Fibroblast of lung (primary cell): ENCODE measurements around the gene MBOAT2. TPM values are rescaled to one million over a fixed set of nuclear protein-coding genes. Genes with fewer than 3 reads are reported as not detected.

Experiments
- DNase-seq, 2 donors: peaks; one replicate each; pipeline versions ENCODE4 v3.0.0 to v3.0.0-alpha.2; 2010; ENCODE audit warnings: low read depth in 2 of 2
- H2AFZ ChIP-seq: 2 replicates; pipeline ENCODE4 v1.5.1; 2012; ENCODE audit warnings: low read length, control low read depth, inconsistent platforms
- H3K27ac ChIP-seq: 2 replicates; pipeline ENCODE4 v1.5.1; 2011; ENCODE audit warnings: low read length, control low read depth; ENCODE audit not compliant: insufficient read depth
- H3K27me3 ChIP-seq: 2 replicates; pipeline ENCODE4 v1.5.1; 2011; ENCODE audit warnings: mild to moderate bottlenecking, low read length; ENCODE audit not compliant: control insufficient read depth, insufficient read depth
- H3K36me3 ChIP-seq: 2 replicates; pipeline ENCODE4 v1.5.1; 2011; ENCODE audit warnings: low read length; ENCODE audit not compliant: control insufficient read depth, insufficient read depth
- H3K4me1 ChIP-seq: 2 replicates; pipeline ENCODE4 v1.5.1; 2011; ENCODE audit warnings: low read length; ENCODE audit not compliant: control insufficient read depth, insufficient read depth; ENCODE audit errors: extremely low read depth
- H3K4me2 ChIP-seq: 2 replicates; pipeline ENCODE4 v1.5.1; 2011; ENCODE audit warnings: low read length, control low read depth; ENCODE audit not compliant: insufficient read depth; ENCODE audit errors: extremely low read depth
- H3K4me3 ChIP-seq, 4 experiments: fragments of 200-600 bp in 1 of 4; sonication (generic) in 1 of 4; replicated peaks in 1 of 4; 2 replicates each; pipeline ENCODE4 v1.5.1; 2011 to 2016; ENCODE audit warnings: low read length in 4 of 4, low read depth in 3 of 4, mild to moderate bottlenecking in 3 of 4, control low read depth in 2 of 4, inconsistent platforms in 1 of 4, mixed read lengths in 1 of 4; ENCODE audit not compliant: insufficient read depth in 1 of 4; ENCODE audit errors: control extremely low read depth in 1 of 4
- H3K79me2 ChIP-seq: 2 replicates; pipeline ENCODE4 v1.5.1; 2012; ENCODE audit warnings: mild to moderate bottlenecking, low read length, inconsistent platforms; ENCODE audit not compliant: control insufficient read depth, insufficient read depth
- H3K9ac ChIP-seq: 2 replicates; pipeline ENCODE4 v1.5.1; 2011; ENCODE audit warnings: mild to moderate bottlenecking, low read length, control low read depth; ENCODE audit not compliant: insufficient read depth
- H3K9me3 ChIP-seq: 2 replicates; pipeline ENCODE4 v1.5.1; 2012; ENCODE audit warnings: low read depth, low read length; ENCODE audit not compliant: control insufficient read depth, insufficient read depth
- H4K20me1 ChIP-seq: 2 replicates; pipeline ENCODE4 v1.5.1; 2011; ENCODE audit warnings: low read length; ENCODE audit not compliant: control insufficient read depth, insufficient read depth; ENCODE audit errors: extremely low read depth
- EZH2 ChIP-seq: IDR thresholded peaks from 2 replicates; pipeline ENCODE4 v1.5.1; 2012; ENCODE audit warnings: low read length, control low read depth, mild to moderate bottlenecking; ENCODE audit errors: missing control alignments
- polyA plus RNA-seq, 2 donors: library from polyadenylated mRNA; depleted of rRNA in 1 of 2; stranded (reverse) in 1 of 2; unstranded in 1 of 2; fragments of >200 nt; gene quantifications; 2 replicates each; pipeline ENCODE4 v1.2.1, GENCODE V29; 2011 to 2012; ENCODE audit warnings: missing spikeins in 1 of 2
- total RNA-seq: library from RNA; depleted of rRNA; stranded (reverse); fragments of >200 nt; gene quantifications from 2 replicates; pipeline ENCODE4 v1.2.1, GENCODE V29; 2014
- TF ChIP-seq, protein P1 (sequence below), 2 donors: IDR thresholded peaks in 1 of 2; conservative IDR thresholded peaks in 1 of 2; 1 replicate in 1 of 2; 2 replicates in 1 of 2; pipeline ENCODE4 v1.5.1; 2011 to 2012; ENCODE audit warnings: low read length in 2 of 2, control low read depth in 1 of 2, inconsistent platforms in 1 of 2, low read depth in 1 of 2, mild to moderate bottlenecking in 1 of 2

MBOAT2 gene
- total and polyA plus RNA-seq, 2 donors (not counting 1 experiment from before 2014, with no cell fraction given) = 46.4 to 68.3 TPM

GRCh38 chr2:8855010-8855409, 148.5 kb downstream of the MBOAT2 start:
- no peak overlapping the region for H3K4me3 ChIP-seq
- no peaks in the 10 kb centered on the region for H3K4me1 ChIP-seq
- no peak overlapping the region for H3K4me2 ChIP-seq
- no peaks in the 10 kb centered on the region for H3K9me3 ChIP-seq
- no peaks in the 10 kb centered on the region for H4K20me1 ChIP-seq
- no peaks in the 10 kb centered on the region for H3K27me3 ChIP-seq
- H2AFZ ChIP-seq = no peak overlapping the region
- no peaks in the 10 kb centered on the region for H3K36me3 ChIP-seq
- DNase-seq = no peak
- no peaks in the 10 kb centered on the region for H3K79me2 ChIP-seq
- H3K27ac ChIP-seq = no peak overlapping the region
- no peak overlapping the region for H3K9ac ChIP-seq
- no peak for TF ChIP-seq EZH2
- TF ChIP-seq, protein P1, sequence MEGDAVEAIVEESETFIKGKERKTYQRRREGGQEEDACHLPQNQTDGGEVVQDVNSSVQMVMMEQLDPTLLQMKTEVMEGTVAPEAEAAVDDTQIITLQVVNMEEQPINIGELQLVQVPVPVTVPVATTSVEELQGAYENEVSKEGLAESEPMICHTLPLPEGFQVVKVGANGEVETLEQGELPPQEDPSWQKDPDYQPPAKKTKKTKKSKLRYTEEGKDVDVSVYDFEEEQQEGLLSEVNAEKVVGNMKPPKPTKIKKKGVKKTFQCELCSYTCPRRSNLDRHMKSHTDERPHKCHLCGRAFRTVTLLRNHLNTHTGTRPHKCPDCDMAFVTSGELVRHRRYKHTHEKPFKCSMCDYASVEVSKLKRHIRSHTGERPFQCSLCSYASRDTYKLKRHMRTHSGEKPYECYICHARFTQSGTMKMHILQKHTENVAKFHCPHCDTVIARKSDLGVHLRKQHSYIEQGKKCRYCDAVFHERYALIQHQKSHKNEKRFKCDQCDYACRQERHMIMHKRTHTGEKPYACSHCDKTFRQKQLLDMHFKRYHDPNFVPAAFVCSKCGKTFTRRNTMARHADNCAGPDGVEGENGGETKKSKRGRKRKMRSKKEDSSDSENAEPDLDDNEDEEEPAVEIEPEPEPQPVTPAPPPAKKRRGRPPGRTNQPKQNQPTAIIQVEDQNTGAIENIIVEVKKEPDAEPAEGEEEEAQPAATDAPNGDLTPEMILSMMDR (conservative IDR thresholded peaks at IDR 0.05 in 1 of 2, IDR thresholded peaks at IDR 0.05 in 1 of 2; ENCODE audit: low read depth in 1 of 2, low read length in 2 of 2) = no peak

DNA sequence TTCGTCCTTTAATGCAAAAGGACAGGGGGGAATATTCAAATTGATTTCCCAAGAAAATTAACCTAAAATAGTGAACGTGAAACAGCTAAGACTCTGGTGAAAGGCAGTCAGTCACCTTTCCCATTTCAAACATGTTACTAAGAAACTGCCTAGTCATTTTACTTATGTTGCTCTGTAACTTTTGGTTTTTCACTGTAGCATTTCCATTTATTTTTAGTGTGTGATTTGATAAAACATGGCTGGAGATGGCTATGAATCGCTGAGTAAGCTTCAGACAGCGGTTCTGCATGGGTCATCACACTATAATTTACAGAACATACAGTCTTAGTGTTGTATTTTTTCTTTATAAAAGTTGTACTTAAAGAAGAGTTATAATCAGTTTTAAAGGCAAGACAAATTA, 150.1 kb downstream of the MBOAT2 start:
- H3K4me3 ChIP-seq = no peak overlapping the region
- no peak overlapping the region for H2AFZ ChIP-seq
- peaks cover 5% of the 10 kb centered on the region for H3K4me1 ChIP-seq
- TF ChIP-seq EZH2 = no peak
- TF ChIP-seq, protein P1 (conservative IDR thresholded peaks at IDR 0.05 in 1 of 2, IDR thresholded peaks at IDR 0.05 in 1 of 2; ENCODE audit: low read depth in 1 of 2, low read length in 2 of 2) = no peak
- H3K27ac ChIP-seq = no peak overlapping the region
- no peaks in the 10 kb centered on the region for H3K9me3 ChIP-seq
- H3K27me3 ChIP-seq = no peaks in the 10 kb centered on the region
- no peak overlapping the region for H3K9ac ChIP-seq
- DNase-seq = peak in 1 of 2 donors; percentile 20
- no peaks in the 10 kb centered on the region for H3K36me3 ChIP-seq
- H4K20me1 ChIP-seq = no peaks in the 10 kb centered on the region
- no peaks in the 10 kb centered on the region for H3K79me2 ChIP-seq
- no peak overlapping the region for H3K4me2 ChIP-seq

GRCh38 chr2:8851811-8852560, 151.5 kb downstream of the MBOAT2 start:
- TF ChIP-seq, protein P1 (conservative IDR thresholded peaks at IDR 0.05 in 1 of 2, IDR thresholded peaks at IDR 0.05 in 1 of 2; ENCODE audit: low read depth in 1 of 2, low read length in 2 of 2) = no peak
- TF ChIP-seq EZH2 = no peak
- H3K4me2 ChIP-seq = no peak overlapping the region
- H3K9ac ChIP-seq = no peak overlapping the region
- DNase-seq = peak in 1 of 2 donors; percentile 14
- H2AFZ ChIP-seq = no peak overlapping the region
- no peaks in the 10 kb centered on the region for H3K79me2 ChIP-seq
- peaks cover 5% of the 10 kb centered on the region for H3K4me1 ChIP-seq
- no peaks in the 10 kb centered on the region for H4K20me1 ChIP-seq
- no peak overlapping the region for H3K4me3 ChIP-seq
- no peaks in the 10 kb centered on the region for H3K9me3 ChIP-seq
- H3K27ac ChIP-seq = no peak overlapping the region
- no peaks in the 10 kb centered on the region for H3K36me3 ChIP-seq
- H3K27me3 ChIP-seq = no peaks in the 10 kb centered on the region
